Endometrium (tissue), 2 donors: ENCODE measurements around the gene ARID3B.
"Not testable (repeated sequence)": the region's sequence is repeated elsewhere in the genome, so short reads cannot be mapped to it uniquely, and the experiment has no call there.

ENCODE experiments used
- FAIRE-seq: peaks from 2 replicates; lab custom pipeline; 2012; peaks lifted over from hg19 to GRCh38; lab: Jason Lieb, UNC
- donor health status: control.
- donor health status: control.

The ARID3B gene

GRCh38 chr15:74622758-74623157 is 81.7 kb downstream of the ARID3B start:
- FAIRE-seq, result no peak

GRCh38 chr15:74624020-74624602 is 83.1 kb downstream of the ARID3B start:
- FAIRE-seq, result no peak

GRCh38 chr15:74625693-74626092 is 84.7 kb downstream of the ARID3B start:
- FAIRE-seq, result no peak

GRCh38 chr15:74626336-74626735 is 85.3 kb downstream of the ARID3B start:
- no peak for FAIRE-seq

GRCh38 chr15:74626752-74627692 is 86.0 kb downstream of the ARID3B start:
- FAIRE-seq, result no peak

GRCh38 chr15:74627766-74628165 is 86.7 kb downstream of the ARID3B start:
- no peak for FAIRE-seq

- FAIRE-seq, result no peak
Observed at GRCh38 chr15:74628199-74628598, 87.2 kb downstream of the ARID3B start.

- FAIRE-seq, result no peak
Observed at GRCh38 chr15:74628949-74629348, 87.9 kb downstream of the ARID3B start.

GRCh38 chr15:74629696-74630095 is 88.7 kb downstream of the ARID3B start:
- not testable (repeated sequence) for FAIRE-seq

- FAIRE-seq, result no peak
Observed at GRCh38 chr15:74630284-74631086, 89.5 kb downstream of the ARID3B start.

GRCh38 chr15:74631087-74631385 is 90.0 kb downstream of the ARID3B start:
- no peak for FAIRE-seq

- FAIRE-seq, result no peak
Observed at GRCh38 chr15:74631408-74631807, 90.4 kb downstream of the ARID3B start.

GRCh38 chr15:74631935-74632560 is 91.0 kb downstream of the ARID3B start:
- FAIRE-seq, result no peak

GRCh38 chr15:74632601-74633000 is 91.6 kb downstream of the ARID3B start:
- FAIRE-seq, result no peak

GRCh38 chr15:74633781-74634180 is 92.8 kb downstream of the ARID3B start:
- FAIRE-seq, result no peak

GRCh38 chr15:74635228-74635627 is 94.2 kb downstream of the ARID3B start:
- FAIRE-seq, result no peak

- FAIRE-seq, result no peak
Observed at GRCh38 chr15:74636984-74637383, 96.0 kb downstream of the ARID3B start.

- no peak for FAIRE-seq
Observed at GRCh38 chr15:74641151-74641550, 100.1 kb downstream of the ARID3B start.

GRCh38 chr15:74642348-74642733 is 101.3 kb downstream of the ARID3B start:
- no peak for FAIRE-seq

GRCh38 chr15:74642734-74643664 is 102.0 kb downstream of the ARID3B start:
- no peak for FAIRE-seq

- FAIRE-seq, result no peak
Observed at GRCh38 chr15:74643665-74644204, 102.7 kb downstream of the ARID3B start.
